IMR-90 (cell line): ENCODE measurements around the gene SQSTM1. TPM values are rescaled to one million over a fixed set of nuclear protein-coding genes. Genes with fewer than 3 reads are reported as not detected.

Experiments
- ATAC-seq: fragments of 200-7000 bp; cut with Tn5 transposase; 2 replicates; pipeline ENCODE4 v1.9.1; 2020; ENCODE audit warnings: low read depth, mild to moderate bottlenecking, moderate library complexity
- BruUV-seq: library from RNA; stranded (reverse); fragments of 400-500 nt; replicated peaks from 2 replicates; lab custom pipeline; 2021; lab: Mats Ljungman, UMichigan
- CTCF ChIA-PET: fragments of 300-600 bp; formaldehyde crosslinking; extraction: SDS; loops from one replicate; lab custom pipeline; 2021; ENCODE audit warnings: antibody characterized with exemption; lab: Yijun Ruan, JAX
- POLR2A ChIA-PET: fragments of 300-600 bp; sonication (Branson Sonifier 250); formaldehyde crosslinking; loops from one replicate; lab custom pipeline; 2022; ENCODE audit warnings: antibody characterized with exemption; ENCODE audit not compliant: unreplicated experiment; lab: Charles Lee
- DNase-seq: peaks from one replicate; pipeline ENCODE4 v3.0.0; 2013
- H2AFZ ChIP-seq: replicated peaks from 2 replicates; pipeline ENCODE3; 2013; ENCODE audit warnings: low read length, mild to moderate bottlenecking; ENCODE audit not compliant: poor library complexity
- H2AK5ac ChIP-seq: 2 replicates; pipeline ENCODE4 v1.6.1; 2013; ENCODE audit warnings: low read depth, low read length, inconsistent platforms
- H2AK9ac ChIP-seq: replicated peaks from 2 replicates; pipeline ENCODE3; 2013; ENCODE audit warnings: mild to moderate bottlenecking, low read depth, low read length, moderate library complexity; ENCODE audit not compliant: poor library complexity
- H2BK120ac ChIP-seq: 2 replicates; pipeline ENCODE4 v1.6.1; 2013; ENCODE audit warnings: low read depth, low read length, inconsistent platforms
- H2BK15ac ChIP-seq: 3 replicates; pipeline ENCODE4 v1.6.1; 2013; ENCODE audit warnings: low read depth, low read length, inconsistent platforms
- H2BK20ac ChIP-seq: 2 replicates; pipeline ENCODE4 v1.6.1; 2013; ENCODE audit warnings: low read depth, mild to moderate bottlenecking, inconsistent platforms, low read length, moderate library complexity
- H2BK5ac ChIP-seq: 2 replicates; pipeline ENCODE4 v1.6.1; 2013; ENCODE audit warnings: mild to moderate bottlenecking, low read depth, low read length, inconsistent platforms; ENCODE audit not compliant: poor library complexity, severe bottlenecking
- H3K14ac ChIP-seq: replicated peaks from 2 replicates; pipeline ENCODE4 v1.6.1; 2013; ENCODE audit warnings: low read depth, low read length, inconsistent platforms
- H3K18ac ChIP-seq: 2 replicates; pipeline ENCODE4 v1.6.1; 2013; ENCODE audit warnings: low read depth, low read length, control low read depth
- H3K23ac ChIP-seq: 2 replicates; pipeline ENCODE4 v1.6.1; 2013; ENCODE audit warnings: low read depth, low read length, inconsistent platforms
- H3K27ac ChIP-seq: 2 replicates; pipeline ENCODE4 v1.5.1; 2013; ENCODE audit warnings: mild to moderate bottlenecking, control low read depth, low read length; ENCODE audit not compliant: insufficient read depth
- H3K27me3 ChIP-seq: 2 replicates; pipeline ENCODE4 v1.6.1; 2013; ENCODE audit warnings: low read length; ENCODE audit not compliant: control insufficient read depth, insufficient read depth
- H3K36me3 ChIP-seq: 2 replicates; pipeline ENCODE4 v1.6.1; 2013; ENCODE audit warnings: low read length, mixed read lengths; ENCODE audit not compliant: control insufficient read depth, insufficient read depth
- H3K4ac ChIP-seq: 2 replicates; pipeline ENCODE4 v1.6.1; 2013; ENCODE audit warnings: low read depth, low read length, inconsistent platforms
- H3K4me1 ChIP-seq: 2 replicates; pipeline ENCODE4 v1.6.1; 2013; ENCODE audit warnings: low read length, mixed read lengths; ENCODE audit not compliant: control insufficient read depth, insufficient read depth
- H3K4me2 ChIP-seq: 2 replicates; pipeline ENCODE4 v1.6.1; 2013; ENCODE audit warnings: low read depth, mild to moderate bottlenecking, control low read depth, low read length, moderate library complexity
- H3K4me3 ChIP-seq: 2 replicates; pipeline ENCODE4 v1.5.1; 2013; ENCODE audit warnings: low read depth, mild to moderate bottlenecking, control low read depth, low read length, moderate library complexity; ENCODE audit not compliant: insufficient read depth
- H3K56ac ChIP-seq: 2 replicates; pipeline ENCODE4 v1.6.1; 2013; ENCODE audit warnings: low read length, inconsistent platforms; ENCODE audit not compliant: insufficient read depth; ENCODE audit errors: extremely low read depth
- H3K79me1 ChIP-seq, 2 experiments: 2 replicates each; pipeline ENCODE4 v1.6.1; 2013; ENCODE audit warnings: low read length in 2 of 2, inconsistent platforms in 1 of 2, low read depth in 1 of 2
- H3K9ac ChIP-seq: 2 replicates; pipeline ENCODE4 v1.6.1; 2013; ENCODE audit warnings: low read depth, low read length, control low read depth
- H3K9me1 ChIP-seq: 2 replicates; pipeline ENCODE4 v1.6.1; 2013; ENCODE audit warnings: low read length, inconsistent platforms; ENCODE audit not compliant: insufficient read depth
- H3K9me3 ChIP-seq: 2 replicates; pipeline ENCODE4 v1.6.1; 2013; ENCODE audit warnings: low read length; ENCODE audit not compliant: control insufficient read depth, insufficient read depth
- H4K20me1 ChIP-seq: 2 replicates; pipeline ENCODE4 v1.6.1; 2013; ENCODE audit warnings: low read length, inconsistent platforms; ENCODE audit not compliant: insufficient read depth
- H4K5ac ChIP-seq: 2 replicates; pipeline ENCODE4 v1.6.1; 2013; ENCODE audit warnings: mild to moderate bottlenecking, low read depth, low read length, control low read depth
- H4K8ac ChIP-seq, 2 experiments: 2 replicates each; pipeline ENCODE4 v1.6.1; 2013; ENCODE audit warnings: low read depth in 2 of 2, low read length in 2 of 2, control low read depth in 1 of 2, inconsistent platforms in 1 of 2
- H4K91ac ChIP-seq: 2 replicates; pipeline ENCODE4 v1.6.1; 2013; ENCODE audit warnings: low read depth, low read length, inconsistent platforms; ENCODE audit not compliant: insufficient read depth
- BHLHE40 ChIP-seq: fragments of 150-350 bp; IDR thresholded peaks from 2 replicates; pipeline ENCODE4 v1.6.1; 2016; ENCODE audit warnings: mild to moderate bottlenecking, low read depth, low read length
- CEBPB ChIP-seq: IDR thresholded peaks from 2 replicates; pipeline ENCODE4 v1.6.1; 2012; ENCODE audit warnings: low read depth, low read length, improper control_type of control experiment
- CHD1 ChIP-seq: IDR thresholded peaks from 2 replicates; pipeline ENCODE4 v1.6.1; 2012; ENCODE audit warnings: low read depth, low read length, improper control_type of control experiment
- FOS ChIP-seq: fragments of 150-350 bp; IDR thresholded peaks from 2 replicates; pipeline ENCODE4 v1.6.1; 2016; ENCODE audit warnings: low read depth, low read length
- MAFK ChIP-seq: IDR thresholded peaks from 2 replicates; pipeline ENCODE4 v1.6.1; 2012; ENCODE audit warnings: low read depth, low read length, improper control_type of control experiment
- MAZ ChIP-seq: IDR thresholded peaks from 2 replicates; pipeline ENCODE4 v1.6.1; 2012; ENCODE audit warnings: low read depth, mild to moderate bottlenecking, low read length, improper control_type of control experiment, moderate library complexity, borderline replicate concordance
- MXI1 ChIP-seq: IDR thresholded peaks from 2 replicates; pipeline ENCODE4 v1.6.1; 2012; ENCODE audit warnings: low read depth, mild to moderate bottlenecking, low read length, moderate library complexity, borderline replicate concordance
- NFE2L2 ChIP-seq: fragments of 150-350 bp; IDR thresholded peaks from 2 replicates; pipeline ENCODE4 v1.6.1; 2016; ENCODE audit warnings: low read depth, mild to moderate bottlenecking, low read length
- POLR2A ChIP-seq: IDR thresholded peaks from 2 replicates; pipeline ENCODE4 v1.6.1; 2012; ENCODE audit warnings: mild to moderate bottlenecking, low read depth, low read length
- RAD21 ChIP-seq: IDR thresholded peaks from 2 replicates; pipeline ENCODE4 v1.6.1; 2012; ENCODE audit warnings: low read length, improper control_type of control experiment
- RCOR1 ChIP-seq: IDR thresholded peaks from 2 replicates; pipeline ENCODE4 v1.6.1; 2012; ENCODE audit warnings: mild to moderate bottlenecking, low read length, improper control_type of control experiment; ENCODE audit not compliant: insufficient replicate concordance
- RFX5 ChIP-seq: IDR thresholded peaks from 2 replicates; pipeline ENCODE4 v1.8.0; 2012; ENCODE audit warnings: low read depth, mild to moderate bottlenecking, low read length, moderate library complexity
- SMC3 ChIP-seq: fragments of 150-350 bp; IDR thresholded peaks from 2 replicates; pipeline ENCODE4 v1.6.1; 2016; ENCODE audit warnings: low read depth, mild to moderate bottlenecking, antibody characterized with exemption, low read length, moderate library complexity
- WGBS, 2 experiments: methylation state at CpG; one replicate each; pipeline versions ENCODE4 v1.1.5 to v1.1.7; 2013; ENCODE audit warnings: missing lambda C conversion rate in 2 of 2; ENCODE audit not compliant: insufficient read length in 1 of 2; ENCODE audit errors: extremely low coverage in 2 of 2; 5-methylcytosine and 5-hydroxymethylcytosine counted together
- dilution Hi-C: fragments of 300-500 bp; cut with HindIII; formaldehyde crosslinking; loops from one replicate; pipeline ENCODE4 v1.14.3; 2018; ENCODE audit warnings: low sequenced_read_pairs; ENCODE audit not compliant: unreplicated experiment
- in situ Hi-C: fragments of 300-500 bp; cut with MboI; formaldehyde crosslinking; loops from 3 replicates; pipeline ENCODE4 v1.14.3; 2019; ENCODE audit warnings: low sequenced_read_pairs, inconsistent platforms, mixed read lengths
- intact Hi-C: fragments of 100-400 bp; cut with micrococcal nuclease; formaldehyde crosslinking; loops from 2 replicates; pipeline ENCODE4 v1.10.0; 2022
- polyA plus RNA-seq, 3 experiments: library from polyadenylated mRNA; depleted of rRNA; stranded (reverse); fragments of >200 nt; gene quantifications; 2 replicates each; pipeline ENCODE4 v1.2.3, GENCODE V29; 2012; ENCODE audit warnings: low replicate concordance in 1 of 3
- total RNA-seq: library from RNA; depleted of rRNA; stranded (reverse); fragments of >200 nt; gene quantifications from 2 replicates; pipeline ENCODE4 v1.2.3, GENCODE V29; 2012
- TF ChIP-seq, protein P1 (sequence below): fragments of 150-350 bp; IDR thresholded peaks from 2 replicates; pipeline ENCODE4 v1.6.1; 2016; ENCODE audit warnings: low read depth, mild to moderate bottlenecking, low read length, moderate library complexity, borderline replicate concordance
- TF ChIP-seq, protein P2 (sequence below): conservative IDR thresholded peaks from 2 replicates; pipeline ENCODE4 v1.5.1; 2012; ENCODE audit warnings: mild to moderate bottlenecking, low read depth, low read length, improper control_type of control experiment
- TF ChIP-seq, protein P3 (sequence below): fragments of 150-350 bp; IDR thresholded peaks from 2 replicates; pipeline ENCODE4 v1.6.1; 2017; ENCODE audit warnings: mild to moderate bottlenecking, antibody characterized with exemption, low read length, low read depth

The SQSTM1 gene
- total and polyA plus RNA-seq, 2 of the 4 experiments (the other 2 are of a cell fraction), result 152 to 184 TPM

DNA sequence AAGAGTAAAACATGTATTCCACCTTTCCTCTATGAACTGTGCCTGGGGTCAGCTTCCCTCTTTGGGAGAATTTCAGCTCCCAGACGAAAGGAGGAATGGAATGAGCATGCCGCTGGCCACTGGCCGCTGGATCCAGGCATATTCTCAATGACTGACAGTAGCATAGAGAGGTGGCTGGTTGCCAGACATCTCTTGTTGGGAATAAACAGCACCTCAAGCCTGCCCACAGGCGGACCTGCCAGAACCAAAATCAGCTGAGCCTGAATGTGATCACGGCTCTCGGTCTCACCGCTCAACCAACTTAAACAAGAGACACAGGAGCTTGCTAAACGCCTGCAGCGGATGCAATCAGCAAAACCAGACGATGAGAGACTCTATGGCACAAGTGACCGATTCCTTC, 66.4 kb downstream of the SQSTM1 start:
- 100% methylated on average over 2 of the region's 11 CpGs; no CpG with 5 or more reads in 1 of the 2 experiments for WGBS, 2 experiments
- Histone ChIP-seq H3K4me1 (no peaks in the 10 kb centered on the region), H2BK20ac (no peak overlapping the region), H3K4me3 (no peak overlapping the region), H3K36me3 (peaks cover 82% of the 10 kb centered on the region), H4K8ac (no peak overlapping the region), H3K4me2 (no peak overlapping the region), H2AK9ac (no peak overlapping the region), H2BK15ac (no peak overlapping the region), H3K9me3 (peaks cover 11% of the 10 kb centered on the region), H3K4ac (no peak overlapping the region), H3K56ac (no peak overlapping the region), H3K27me3 (no peaks in the 10 kb centered on the region), H2BK5ac (no peak overlapping the region), H2BK120ac (no peak overlapping the region), H4K20me1 (no peaks in the 10 kb centered on the region), H3K14ac (no peak overlapping the region), H3K23ac (no peak overlapping the region), H3K27ac (no peak overlapping the region), H2AFZ (no peak overlapping the region), H4K91ac (no peak overlapping the region), H2AK5ac (no peak overlapping the region), H3K79me1 (peaks cover 13 to 17% of the 10 kb centered on the region in 2 experiments), H3K9me1 (0 out of 2 replicates have a peak, but pooled peaks cover 2% of the 10 kb centered on the region), H3K9ac (no peak overlapping the region), H3K18ac (no peak overlapping the region), H4K5ac (no peak overlapping the region)
- BruUV-seq, result no TSS peak
- intact Hi-C loops (no loop called here), in situ Hi-C loops (no loop called here), dilution Hi-C loops (no loop called here)
- DNase-seq (no peak), ATAC-seq (no peak)
- TF ChIP-seq RFX5, result no peak
- no peak for TF ChIP-seq NFE2L2
- no peak for TF ChIP-seq SMC3
- TF ChIP-seq, protein P1, sequence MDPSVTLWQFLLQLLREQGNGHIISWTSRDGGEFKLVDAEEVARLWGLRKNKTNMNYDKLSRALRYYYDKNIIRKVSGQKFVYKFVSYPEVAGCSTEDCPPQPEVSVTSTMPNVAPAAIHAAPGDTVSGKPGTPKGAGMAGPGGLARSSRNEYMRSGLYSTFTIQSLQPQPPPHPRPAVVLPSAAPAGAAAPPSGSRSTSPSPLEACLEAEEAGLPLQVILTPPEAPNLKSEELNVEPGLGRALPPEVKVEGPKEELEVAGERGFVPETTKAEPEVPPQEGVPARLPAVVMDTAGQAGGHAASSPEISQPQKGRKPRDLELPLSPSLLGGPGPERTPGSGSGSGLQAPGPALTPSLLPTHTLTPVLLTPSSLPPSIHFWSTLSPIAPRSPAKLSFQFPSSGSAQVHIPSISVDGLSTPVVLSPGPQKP, result no peak
- no peak for TF ChIP-seq FOS
- TF ChIP-seq MAZ, result no peak
- no peak for TF ChIP-seq CHD1
- no peak for TF ChIP-seq POLR2A
- TF ChIP-seq RAD21, result no peak
- TF ChIP-seq, protein P2, sequence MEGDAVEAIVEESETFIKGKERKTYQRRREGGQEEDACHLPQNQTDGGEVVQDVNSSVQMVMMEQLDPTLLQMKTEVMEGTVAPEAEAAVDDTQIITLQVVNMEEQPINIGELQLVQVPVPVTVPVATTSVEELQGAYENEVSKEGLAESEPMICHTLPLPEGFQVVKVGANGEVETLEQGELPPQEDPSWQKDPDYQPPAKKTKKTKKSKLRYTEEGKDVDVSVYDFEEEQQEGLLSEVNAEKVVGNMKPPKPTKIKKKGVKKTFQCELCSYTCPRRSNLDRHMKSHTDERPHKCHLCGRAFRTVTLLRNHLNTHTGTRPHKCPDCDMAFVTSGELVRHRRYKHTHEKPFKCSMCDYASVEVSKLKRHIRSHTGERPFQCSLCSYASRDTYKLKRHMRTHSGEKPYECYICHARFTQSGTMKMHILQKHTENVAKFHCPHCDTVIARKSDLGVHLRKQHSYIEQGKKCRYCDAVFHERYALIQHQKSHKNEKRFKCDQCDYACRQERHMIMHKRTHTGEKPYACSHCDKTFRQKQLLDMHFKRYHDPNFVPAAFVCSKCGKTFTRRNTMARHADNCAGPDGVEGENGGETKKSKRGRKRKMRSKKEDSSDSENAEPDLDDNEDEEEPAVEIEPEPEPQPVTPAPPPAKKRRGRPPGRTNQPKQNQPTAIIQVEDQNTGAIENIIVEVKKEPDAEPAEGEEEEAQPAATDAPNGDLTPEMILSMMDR, result no peak
- no peak for TF ChIP-seq BHLHE40
- no peak for TF ChIP-seq RCOR1
- TF ChIP-seq CEBPB, result no peak
- no peak for TF ChIP-seq MXI1
- TF ChIP-seq, protein P3, sequence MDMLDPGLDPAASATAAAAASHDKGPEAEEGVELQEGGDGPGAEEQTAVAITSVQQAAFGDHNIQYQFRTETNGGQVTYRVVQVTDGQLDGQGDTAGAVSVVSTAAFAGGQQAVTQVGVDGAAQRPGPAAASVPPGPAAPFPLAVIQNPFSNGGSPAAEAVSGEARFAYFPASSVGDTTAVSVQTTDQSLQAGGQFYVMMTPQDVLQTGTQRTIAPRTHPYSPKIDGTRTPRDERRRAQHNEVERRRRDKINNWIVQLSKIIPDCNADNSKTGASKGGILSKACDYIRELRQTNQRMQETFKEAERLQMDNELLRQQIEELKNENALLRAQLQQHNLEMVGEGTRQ, result no peak
- no peak for TF ChIP-seq MAFK
- CTCF ChIA-PET, result interaction anchor here (0.6 kb wide), 1 partner anchor 323 kb away, joined by 3 read pairs; no protein-coding TSS in a partner anchor
- POLR2A ChIA-PET, result interaction anchor here (0.5 kb wide), 1 partner anchor 21 kb away, joined by 3 read pairs; no protein-coding TSS in a partner anchor
